ENCODE data around the gene CAVIN3. TPM values are rescaled to one million over a fixed set of nuclear protein-coding genes. Genes with fewer than 3 reads are reported as not detected.

The CAVIN3 gene
- total and polyA plus RNA-seq, 2 of the 4 experiments (the other 2 are of a cell fraction) = 112 to 185 TPM

- no TSS peak for BruUV-seq (replicated peaks)
- Histone ChIP-seq H3K9me3 (ENCODE audit: control insufficient read depth, insufficient read depth, low read length) (no peaks in the 10 kb centered on the region), H3K9me1 (ENCODE audit: insufficient read depth, low read length) (no peaks in the 10 kb centered on the region), H2BK120ac (ENCODE audit: low read depth, low read length) (no peak overlapping the region), H3K14ac (replicated peaks; ENCODE audit: low read depth, low read length) (no peak overlapping the region), H4K5ac (ENCODE audit: low read depth, low read length) (no peak overlapping the region), H3K9ac (ENCODE audit: low read depth, low read length) (no peak overlapping the region), H4K8ac (ENCODE audit: low read depth in 2 of 2, low read length in 2 of 2) (no peak overlapping the region), H3K4me2 (ENCODE audit: low read depth, low read length) (no peak overlapping the region), H3K27me3 (ENCODE audit: control insufficient read depth, insufficient read depth, low read length) (peaks cover 5% of the 10 kb centered on the region; the same call in 1 of the 2 replicates), H3K79me1 (ENCODE audit: low read depth in 1 of 2, low read length in 2 of 2) (no peaks in the 10 kb centered on the region), H3K4me3 (ENCODE audit: insufficient read depth, low read depth, low read length) (no peak overlapping the region), H2AFZ (replicated peaks; ENCODE audit: low read length, poor library complexity) (no peak overlapping the region), H3K18ac (ENCODE audit: low read depth, low read length) (no peak overlapping the region), H3K27ac (ENCODE audit: insufficient read depth, low read length) (no peak overlapping the region), H3K4ac (ENCODE audit: low read depth, low read length) (no peak overlapping the region), H2AK9ac (replicated peaks; ENCODE audit: low read depth, low read length, poor library complexity) (no peak overlapping the region), H3K23ac (ENCODE audit: low read depth, low read length) (no peak overlapping the region), H3K56ac (ENCODE audit: extremely low read depth, insufficient read depth, low read length) (no peak overlapping the region), H4K91ac (ENCODE audit: insufficient read depth, low read depth, low read length) (no peak overlapping the region), H2BK15ac (ENCODE audit: low read depth, low read length) (no peak overlapping the region), H4K20me1 (ENCODE audit: insufficient read depth, low read length) (no peaks in the 10 kb centered on the region), H2AK5ac (ENCODE audit: low read depth, low read length) (no peak overlapping the region), H2BK5ac (ENCODE audit: low read depth, low read length, poor library complexity, severe bottlenecking) (no peak overlapping the region), H3K36me3 (ENCODE audit: control insufficient read depth, insufficient read depth, low read length) (no peaks in the 10 kb centered on the region), H3K4me1 (ENCODE audit: control insufficient read depth, insufficient read depth, low read length) (peaks cover 1% of the 10 kb centered on the region; the same call in 1 of the 2 replicates), H2BK20ac (ENCODE audit: low read depth, low read length) (no peak overlapping the region)
- ChIA-PET POLR2A (ENCODE audit: unreplicated experiment) (no interaction called here), CTCF (interaction anchor here (0.6 to 1.0 kb wide), 2 partner anchors 52 to 56 kb away, joined by 3 to 6 read pairs; no protein-coding TSS in a partner anchor)
- WGBS, 2 experiments (ENCODE audit: extremely low coverage in 2 of 2, insufficient read length in 1 of 2) = no CpG with 5 or more reads among the region's 2 CpGs
- no peak for DNase-seq
- dilution Hi-C loops (cut with HindIII; ENCODE audit: low sequenced_read_pairs, unreplicated experiment) (no loop called here), intact Hi-C loops (cut with micrococcal nuclease) (no loop called here), in situ Hi-C loops (cut with MboI; ENCODE audit: low sequenced_read_pairs) (loop anchor here (25.0 kb wide), 1 partner anchor 689 kb away; no protein-coding TSS in a partner anchor)
- no peak for ATAC-seq (ENCODE audit: low read depth)
- TF ChIP-seq MAFK (IDR thresholded peaks at IDR 0.05; ENCODE audit: low read depth, low read length) (no peak), NFE2L2 (IDR thresholded peaks at IDR 0.05; ENCODE audit: low read depth, low read length) (no peak), MAZ (IDR thresholded peaks at IDR 0.05; ENCODE audit: borderline replicate concordance, low read depth, low read length) (no peak), SMC3 (IDR thresholded peaks at IDR 0.05; ENCODE audit: low read depth, low read length) (no peak), FOS (IDR thresholded peaks at IDR 0.05; ENCODE audit: low read depth, low read length) (no peak), MXI1 (IDR thresholded peaks at IDR 0.05; ENCODE audit: borderline replicate concordance, low read depth, low read length) (no peak), RCOR1 (IDR thresholded peaks at IDR 0.05; ENCODE audit: insufficient replicate concordance, low read length) (no peak), POLR2A (IDR thresholded peaks at IDR 0.05; ENCODE audit: low read depth, low read length) (no peak), ELK1 (IDR thresholded peaks at IDR 0.05; ENCODE audit: borderline replicate concordance, low read depth, low read length) (no peak), BHLHE40 (IDR thresholded peaks at IDR 0.05; ENCODE audit: low read depth, low read length) (no peak), CTCF (conservative IDR thresholded peaks at IDR 0.05; ENCODE audit: low read depth, low read length) (no peak), RAD21 (IDR thresholded peaks at IDR 0.05; ENCODE audit: low read length) (no peak), CEBPB (IDR thresholded peaks at IDR 0.05; ENCODE audit: low read depth, low read length) (no peak), USF2 (IDR thresholded peaks at IDR 0.05; ENCODE audit: low read depth, low read length) (no peak), RFX5 (IDR thresholded peaks at IDR 0.05; ENCODE audit: low read depth, low read length) (no peak), CHD1 (IDR thresholded peaks at IDR 0.05; ENCODE audit: low read depth, low read length) (no peak)
Measured at GRCh38 chr11:6301096-6301495, 19.2 kb downstream of the CAVIN3 start.
